ENCODE measurements around the gene SURF1.

SURF1 gene

DNA sequence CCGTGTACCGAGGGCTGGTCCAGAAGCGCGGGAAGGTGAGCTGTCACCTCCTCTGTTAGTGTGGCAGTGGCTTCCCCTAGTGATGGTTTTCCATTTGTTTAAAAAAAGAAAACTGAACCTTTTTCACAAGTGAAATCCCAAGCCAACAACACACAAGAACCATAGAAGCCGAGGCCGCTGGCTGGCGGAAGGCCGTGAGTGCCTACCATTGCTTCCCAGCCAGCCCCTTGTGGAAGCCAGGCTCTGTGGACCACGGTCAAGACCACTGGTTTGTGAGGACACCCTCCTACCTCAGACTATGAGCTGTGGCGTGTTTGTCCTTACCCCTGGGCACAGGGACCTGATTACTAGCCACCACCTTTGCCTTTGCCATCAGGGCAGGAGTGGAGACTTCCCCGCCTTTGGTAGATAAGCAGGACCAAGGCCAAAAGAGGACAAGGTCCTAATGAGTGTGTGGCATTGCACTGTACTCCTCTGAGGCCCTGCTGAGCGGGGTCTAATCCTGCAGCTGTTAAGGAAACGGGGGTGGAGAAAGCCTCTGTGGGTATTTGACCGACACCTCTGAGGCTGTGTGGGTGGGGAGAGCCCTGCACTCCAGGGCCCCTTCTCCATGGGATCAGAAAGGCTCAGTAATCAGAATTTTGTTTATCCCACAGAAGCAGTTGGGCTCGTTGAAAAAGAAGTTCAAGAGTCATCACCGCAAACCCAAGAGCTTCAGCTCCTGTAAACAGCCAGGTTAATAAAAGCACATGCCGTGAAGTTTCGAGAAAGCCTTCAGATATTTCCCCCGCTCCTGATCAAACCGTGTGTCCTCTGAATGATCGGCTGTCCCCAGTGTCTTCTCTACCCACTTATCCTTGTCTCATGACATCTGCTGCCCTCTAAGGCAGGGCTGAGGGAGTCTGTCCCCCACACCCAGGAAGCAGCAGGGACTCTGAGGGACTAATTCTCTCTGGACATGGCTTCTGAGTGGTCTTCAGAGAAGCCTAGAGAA is 4.4 kb upstream of the SURF1 start:
- DNase-seq = no peak

DNA sequence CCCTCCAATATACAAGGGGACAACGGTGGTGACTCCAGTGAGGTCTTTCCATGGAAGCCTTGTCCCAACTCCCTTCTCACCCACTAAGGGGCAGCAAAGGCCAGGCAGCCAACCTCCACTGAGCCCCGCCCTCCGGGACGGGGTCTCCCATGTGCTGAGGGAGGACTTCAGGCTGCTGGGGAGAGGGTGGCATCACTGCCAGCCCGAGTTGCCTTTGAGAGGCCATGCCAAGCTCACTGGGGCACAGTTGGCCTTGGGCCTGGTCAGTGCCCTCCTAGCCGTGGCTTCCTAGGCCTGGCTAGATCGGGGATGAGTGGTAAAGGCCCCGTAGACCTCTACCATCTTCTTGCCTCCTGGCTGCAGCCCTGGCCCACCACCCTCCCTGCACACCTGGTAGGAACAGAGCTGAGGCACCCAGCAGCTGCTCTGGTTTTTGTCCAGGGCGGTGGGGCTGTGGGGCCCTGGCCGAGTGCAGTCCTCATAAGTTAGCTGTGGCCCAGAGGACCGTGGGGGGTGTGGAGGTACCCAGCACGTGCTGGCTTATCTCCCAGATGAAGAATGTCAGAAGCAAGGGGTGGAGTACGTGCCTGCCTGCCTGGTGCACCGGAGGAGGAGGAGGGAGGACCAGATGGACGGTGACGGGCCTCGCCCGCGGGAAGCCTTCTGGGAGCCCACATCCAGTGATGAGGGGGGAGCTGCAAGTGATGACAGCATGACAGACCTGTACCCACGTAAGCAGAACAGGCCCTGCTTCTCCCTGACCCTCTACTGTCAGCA is 3.3 kb upstream of the SURF1 start:
- no peak for DNase-seq

DNA sequence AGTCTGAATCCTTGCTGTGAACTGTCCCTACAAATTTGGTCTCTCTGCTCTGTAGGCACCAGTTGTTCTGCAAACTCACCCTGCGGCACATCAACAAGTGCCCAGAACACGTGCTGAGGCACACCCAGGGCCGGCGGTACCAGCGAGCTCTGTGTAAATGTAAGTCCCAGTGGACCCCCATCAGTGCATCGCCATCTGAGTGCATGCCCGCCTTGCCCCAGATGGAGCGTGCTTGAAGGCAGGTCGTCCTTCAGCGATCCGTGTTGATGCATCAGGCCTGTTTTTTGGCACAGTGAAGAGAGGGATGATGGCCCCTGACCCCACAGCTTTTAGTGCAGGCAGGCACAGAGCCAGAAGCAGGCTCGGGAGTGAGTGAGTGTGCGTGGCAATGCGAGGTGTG is 1.4 kb upstream of the SURF1 start:
- no peak for DNase-seq

DNA sequence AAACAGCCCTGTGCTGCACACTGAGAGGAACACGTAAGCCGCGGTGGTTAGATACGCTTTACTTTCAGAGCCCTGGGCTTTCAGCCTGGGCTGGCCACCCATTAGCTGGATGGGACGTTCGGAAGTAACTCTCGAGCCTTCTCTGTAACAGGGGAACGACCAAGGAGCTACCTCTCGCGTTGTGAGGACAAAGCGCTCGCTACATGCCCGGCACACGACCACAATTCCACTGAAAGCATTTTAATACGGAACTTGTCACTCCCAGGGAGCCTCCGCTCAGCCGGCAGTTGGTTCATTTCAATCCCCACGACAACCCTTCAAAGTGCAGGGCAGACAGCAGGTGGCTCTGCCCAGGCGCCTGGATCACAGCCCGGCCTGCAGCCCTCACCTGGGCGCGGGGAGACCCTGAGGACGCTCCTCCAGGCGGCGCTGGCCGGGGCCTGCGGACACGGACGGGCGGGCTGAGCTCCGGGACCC is 368 bp downstream of the SURF1 start:
- DNase-seq = no peak

DNA sequence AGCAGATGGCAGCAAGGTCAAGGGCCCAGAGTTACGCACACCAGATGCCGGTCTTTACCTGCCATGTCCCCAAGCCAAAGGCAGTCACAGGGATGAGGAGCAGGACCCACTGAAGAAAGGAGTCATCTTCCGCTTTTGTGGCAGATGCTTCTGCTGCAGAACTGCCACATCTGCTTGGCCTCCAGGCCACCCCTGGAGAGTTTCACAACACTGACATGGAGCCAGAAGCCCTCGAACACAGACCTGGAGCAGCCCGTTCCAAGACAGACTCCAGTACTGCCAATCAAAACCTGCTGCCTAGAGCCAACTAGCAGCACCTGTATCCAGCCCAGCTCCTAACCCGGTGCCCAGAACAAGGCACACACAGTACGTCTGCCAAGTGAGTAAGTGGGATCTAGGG is 1.5 kb downstream of the SURF1 start:
- no peak for DNase-seq

DNA sequence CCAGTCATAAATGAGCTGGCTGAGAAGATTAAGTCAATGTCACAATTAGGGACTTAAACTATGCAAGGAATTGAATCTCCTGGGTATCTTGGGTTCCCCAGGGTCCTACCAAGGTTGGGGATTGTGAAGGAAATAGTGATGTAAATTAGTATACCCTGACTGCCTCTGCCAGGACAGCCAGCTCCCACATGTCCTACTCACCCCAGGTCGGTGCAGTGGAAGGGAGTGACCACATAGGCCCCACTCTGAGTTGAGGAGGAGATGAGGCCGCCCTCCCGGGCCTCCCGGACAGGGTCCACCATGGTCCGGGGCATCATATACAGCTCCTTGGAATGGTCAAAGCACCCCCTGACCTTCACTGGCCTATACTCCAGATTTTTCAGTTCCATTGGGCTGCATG is 2.7 kb downstream of the SURF1 start:
- DNase-seq = no peak

DNA sequence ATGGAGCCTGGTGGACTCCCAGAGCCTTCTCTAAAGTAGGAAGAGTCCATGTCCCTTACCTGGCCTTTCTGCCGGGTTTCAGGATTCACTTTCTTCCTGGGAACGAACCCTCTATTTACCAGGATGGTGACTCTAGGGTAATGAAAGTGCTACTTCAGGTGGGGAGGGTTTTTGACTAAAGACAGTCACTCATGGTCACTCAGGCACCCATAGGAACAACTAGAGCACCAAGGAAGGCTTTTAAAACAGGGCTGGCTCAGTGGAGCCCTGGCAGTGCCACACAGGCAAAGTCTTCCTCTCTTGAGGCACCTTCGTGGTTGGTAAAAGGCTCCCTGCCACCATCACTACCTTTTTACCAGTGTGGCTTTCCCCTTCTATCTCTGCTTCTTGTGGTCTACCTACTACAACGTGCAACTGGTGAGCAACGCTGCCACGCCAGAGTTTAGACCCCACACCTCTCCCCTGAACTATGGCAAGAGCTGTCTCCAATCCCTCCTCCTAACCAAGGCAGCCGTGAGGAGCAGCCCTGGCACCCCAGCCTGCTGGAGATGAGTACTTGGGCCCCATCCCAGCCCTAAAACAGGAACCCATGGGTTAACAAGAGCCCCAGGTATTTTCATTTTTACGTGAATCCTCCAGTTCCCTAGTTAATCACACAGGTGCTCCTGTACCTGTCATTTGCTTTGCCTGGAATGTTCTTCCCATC is 3.5 kb downstream of the SURF1 start:
- DNase-seq = no peak

DNA sequence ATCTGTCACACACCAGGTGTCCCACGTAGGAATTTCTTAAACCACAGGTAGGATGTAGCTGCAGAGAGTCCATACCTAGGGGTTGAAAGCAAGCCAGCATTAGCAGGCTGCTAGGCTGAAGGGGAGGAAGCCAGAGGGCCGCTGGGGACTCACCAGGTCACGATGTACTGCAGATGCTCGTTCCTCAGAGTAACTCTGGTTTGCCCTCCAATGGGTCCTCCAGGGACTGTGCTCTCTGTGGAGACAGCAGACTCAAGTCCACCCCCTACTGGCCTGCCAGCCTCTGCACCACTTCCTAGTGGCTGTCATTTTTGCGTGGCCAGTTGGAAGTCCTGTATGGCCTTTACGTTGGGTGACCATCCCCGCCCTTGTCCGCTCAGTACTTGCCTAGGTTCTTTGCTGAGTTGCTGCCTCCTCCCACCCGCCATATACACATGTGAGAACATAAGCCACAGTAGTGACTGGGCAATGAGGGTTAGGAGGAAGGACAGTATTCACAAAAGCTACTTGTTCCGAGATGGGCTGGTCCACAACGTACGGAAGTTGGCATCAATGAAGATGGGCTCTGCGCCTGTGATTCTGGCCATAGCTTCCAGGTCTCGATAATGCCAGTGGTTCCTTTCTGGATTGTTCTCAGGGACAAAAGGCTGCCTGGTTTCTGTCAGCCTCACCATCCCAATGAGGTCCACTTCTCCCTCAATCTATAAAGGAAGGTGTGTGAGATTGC is 4.2 kb downstream of the SURF1 start:
- no peak for DNase-seq

DNA sequence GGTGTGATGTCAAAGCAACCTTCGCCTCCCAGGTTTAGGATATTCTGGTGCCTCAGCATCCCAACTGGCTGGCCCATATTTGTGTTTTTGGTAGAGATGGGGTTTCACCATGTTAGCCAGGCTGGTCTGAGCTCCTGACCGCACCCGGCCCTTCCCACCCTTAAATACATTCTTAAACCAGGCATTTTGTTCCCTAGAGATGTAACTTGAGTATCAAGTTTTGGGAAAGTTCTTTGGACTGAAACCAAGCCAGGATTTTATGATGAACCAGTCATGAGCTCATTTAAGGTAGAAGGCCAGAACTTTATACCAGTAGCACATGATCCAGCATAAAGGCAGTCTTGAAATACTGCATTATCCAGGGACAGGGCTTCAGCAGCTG is 4.8 kb downstream of the SURF1 start:
- no peak for DNase-seq

DNA sequence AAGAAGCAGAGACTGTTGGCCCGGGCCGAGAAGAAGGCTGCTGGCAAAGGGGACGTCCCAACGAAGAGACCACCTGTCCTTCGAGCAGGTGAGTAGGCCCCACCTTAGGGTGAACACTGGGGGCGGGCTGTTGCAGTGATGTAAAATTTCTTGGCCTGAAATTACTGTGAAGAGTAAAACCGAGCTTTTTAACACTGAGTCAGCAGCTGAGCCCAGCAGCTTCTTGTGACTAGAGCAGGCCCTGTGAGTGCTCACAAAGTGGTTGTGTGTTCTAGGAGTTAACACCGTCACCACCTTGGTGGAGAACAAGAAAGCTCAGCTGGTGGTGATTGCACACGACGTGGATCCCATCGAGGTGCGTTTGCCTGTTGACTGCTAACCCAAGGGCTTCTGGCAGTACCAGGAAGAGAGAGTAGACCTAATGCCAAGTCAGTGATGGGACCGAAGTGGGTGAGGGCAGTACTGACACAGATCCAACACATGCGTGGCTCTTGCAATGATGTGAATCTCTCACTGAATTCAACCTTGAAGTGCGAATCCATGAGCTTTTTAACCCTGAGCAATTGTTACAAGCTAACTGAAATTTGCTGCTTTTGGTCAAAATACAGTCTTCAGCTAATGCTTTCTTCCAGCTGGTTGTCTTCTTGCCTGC is 6.2 kb downstream of the SURF1 start:
- no peak for DNase-seq

DNA sequence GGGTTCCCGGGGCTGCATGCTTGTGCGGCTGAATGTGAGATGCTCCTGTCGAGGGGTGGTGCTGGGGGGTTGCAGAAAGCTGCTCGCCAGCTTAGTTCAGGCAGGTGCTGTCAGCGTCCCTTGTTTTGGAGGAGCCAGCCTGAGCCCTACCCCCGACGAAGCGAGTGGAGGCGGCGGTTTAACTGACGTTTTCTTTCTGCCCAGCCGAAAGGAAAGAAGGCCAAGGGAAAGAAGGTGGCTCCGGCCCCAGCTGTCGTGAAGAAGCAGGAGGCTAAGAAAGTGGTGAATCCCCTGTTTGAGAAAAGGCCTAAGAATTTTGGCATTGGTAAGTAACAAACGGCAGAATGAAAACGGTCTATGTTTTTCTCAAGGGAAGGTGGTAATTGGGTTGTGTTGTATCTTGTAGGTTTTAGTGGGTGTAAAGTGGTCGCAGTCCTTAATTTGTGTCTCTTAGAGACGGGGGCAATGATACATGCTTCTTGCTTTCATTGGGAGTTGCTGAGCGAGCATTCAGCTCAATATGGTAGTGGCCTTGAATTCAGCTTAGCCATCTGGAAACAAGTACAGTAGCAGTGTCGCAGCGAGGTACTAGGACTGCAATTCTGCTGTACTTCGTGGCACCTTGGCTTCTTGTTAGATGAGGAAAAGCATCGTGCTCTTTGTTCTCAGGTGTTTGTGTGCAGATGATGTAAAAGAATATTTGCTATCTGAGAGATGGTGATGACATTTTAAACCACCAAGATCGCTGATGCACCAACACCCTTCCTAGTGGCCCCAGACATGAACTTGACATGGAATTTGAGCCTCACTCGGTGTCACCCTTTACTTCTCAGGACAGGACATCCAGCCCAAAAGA is 7.3 kb downstream of the SURF1 start:
- DNase-seq = no peak

DNA sequence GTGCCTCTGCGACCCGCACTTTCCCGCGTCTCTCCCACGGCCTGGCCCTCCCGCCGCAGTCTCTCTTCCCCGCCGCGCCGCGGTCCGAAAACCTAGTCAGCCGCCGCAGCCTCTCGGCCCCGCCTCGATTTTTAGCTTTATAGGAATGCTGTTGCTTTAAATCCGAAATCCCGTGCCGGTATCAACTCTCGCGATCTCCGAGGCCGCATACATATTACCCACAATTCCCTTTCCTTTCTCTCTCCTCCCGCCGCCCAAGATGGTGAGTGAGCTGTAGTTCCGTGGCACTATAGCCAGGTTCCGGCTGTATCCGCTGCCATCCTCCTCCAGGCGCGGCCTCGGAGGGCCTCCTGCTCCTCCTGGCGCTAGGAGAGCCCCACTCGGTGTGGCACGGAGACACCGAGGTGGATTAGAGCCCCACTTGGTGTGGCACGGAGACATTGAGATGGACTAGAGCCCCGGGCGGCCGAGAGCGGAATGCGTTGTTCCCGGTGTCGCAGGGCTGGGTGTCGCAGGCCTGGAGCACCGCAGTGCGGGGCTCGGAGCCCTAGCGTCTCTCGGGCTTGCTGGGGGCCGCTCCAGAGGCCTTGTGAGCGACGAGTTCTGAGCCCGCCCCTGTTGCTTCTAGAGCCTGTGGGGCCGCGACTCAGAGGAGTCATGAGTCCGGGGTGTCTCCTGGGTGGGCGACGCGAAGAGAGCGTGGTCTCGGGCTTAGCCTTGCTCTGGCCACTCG is 8.1 kb downstream of the SURF1 start, which contains the start of the genes MED22 and RPL7A:
Gene MED22, minus strand, starts transcription at position 147 of the 733 bp plus-strand sequence. CDS start 1,469 bp downstream, outside the sequence.
Gene RPL7A, plus strand, starts transcription at position 234 of the 733 bp plus-strand sequence. Its CDS starts 26 bp downstream, at position 260.
- DNase-seq = peak; percentile 94

DNA sequence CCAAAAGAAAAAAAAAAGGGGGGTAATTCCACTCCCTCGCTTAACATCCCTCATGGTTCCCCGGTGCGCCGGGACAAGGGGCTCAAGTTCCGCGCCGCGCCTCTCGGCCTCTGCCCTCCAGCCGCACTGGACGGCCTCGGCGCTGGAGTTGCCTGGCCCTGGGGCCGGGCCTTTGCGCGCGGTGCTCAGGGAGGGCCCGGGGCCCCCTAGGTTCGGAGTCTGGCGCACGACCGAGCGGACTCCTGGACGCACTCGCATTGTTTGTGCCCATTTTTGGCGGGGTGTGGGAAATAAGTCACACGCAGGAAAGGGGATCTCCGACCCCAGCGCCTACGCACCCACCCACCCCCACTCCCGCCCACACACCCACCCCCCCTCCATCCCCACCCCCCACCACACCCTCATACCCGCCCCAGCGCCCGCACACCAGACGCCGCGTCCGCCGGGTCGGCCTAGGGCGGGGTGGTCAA is 8.7 kb downstream of the SURF1 start:
- DNase-seq = no peak

DNA sequence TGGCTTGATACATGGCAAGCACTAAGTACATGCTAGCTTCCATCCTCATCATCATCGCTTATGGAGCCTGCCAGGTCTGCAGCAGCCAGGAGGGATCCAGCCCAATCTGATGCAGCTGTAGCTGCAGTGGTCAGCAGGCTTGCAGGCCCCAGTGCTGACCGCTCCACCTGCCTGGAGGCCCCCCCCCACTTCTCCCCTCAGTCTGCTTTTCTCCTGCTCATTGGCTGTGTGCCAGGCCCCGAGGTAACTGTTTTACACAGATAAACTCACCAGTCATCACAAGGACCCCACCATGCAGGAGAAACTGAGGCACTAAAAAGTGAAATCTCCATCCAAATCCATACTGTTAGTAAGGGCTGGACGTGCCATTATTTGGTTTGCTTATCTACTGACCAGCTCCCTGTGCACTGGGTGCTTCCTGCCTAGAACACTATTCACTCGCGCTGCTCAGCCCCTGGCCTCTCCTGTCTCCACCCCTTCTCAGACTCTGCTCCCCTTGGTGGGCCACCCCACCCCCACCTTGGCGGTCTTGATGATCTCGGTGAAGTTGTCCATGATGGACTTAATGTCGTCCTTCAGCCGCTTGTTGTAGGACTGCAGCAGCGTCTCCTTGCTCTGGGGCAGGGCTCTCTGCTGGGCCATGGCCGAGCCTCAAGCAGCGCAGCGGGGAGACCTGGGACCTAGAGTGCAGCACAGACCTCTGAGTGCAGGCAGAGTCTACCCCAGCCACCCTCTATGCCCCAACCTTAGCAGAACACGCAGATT is 10.1 kb downstream of the SURF1 start:
- no peak for DNase-seq

DNA sequence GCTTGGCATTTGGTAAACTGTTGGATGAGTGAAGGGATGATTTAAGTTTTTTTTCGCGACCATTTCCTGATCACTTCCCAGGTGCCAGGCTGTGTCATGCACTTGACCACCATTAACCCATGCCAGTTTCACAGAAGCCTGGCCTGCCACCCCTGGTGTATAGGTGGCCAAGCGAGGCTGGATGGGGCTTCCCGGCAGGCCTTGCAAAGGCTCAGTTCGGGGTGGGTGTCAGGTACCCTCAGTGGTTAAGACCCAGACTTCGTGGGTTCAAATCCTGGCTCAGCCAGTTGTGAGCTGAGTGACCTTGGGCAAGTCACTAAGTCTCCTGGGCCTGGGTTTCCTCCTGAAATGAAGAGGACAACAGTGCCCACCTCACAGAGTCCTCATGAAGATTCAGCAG is 10.7 kb downstream of the SURF1 start:
- DNase-seq = no peak

DNA sequence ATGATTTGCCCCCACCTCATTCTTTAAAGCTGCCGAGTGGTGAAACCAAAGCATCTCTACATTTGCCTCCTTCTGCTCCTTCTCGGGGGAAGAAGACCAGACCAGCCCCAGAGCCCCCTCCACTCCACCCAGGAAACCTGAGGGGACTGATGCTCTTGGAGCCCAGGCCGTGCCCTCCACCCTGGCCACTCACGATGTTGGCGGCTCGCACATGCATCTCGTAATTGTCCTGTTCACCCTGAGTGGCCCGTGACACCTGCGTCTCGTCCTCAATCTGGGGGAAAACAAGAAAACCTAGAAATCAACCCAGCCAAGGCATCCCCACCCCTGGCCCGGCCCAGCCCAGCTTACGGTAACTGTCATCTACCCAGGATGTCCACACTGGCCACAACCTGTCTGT is 11.3 kb downstream of the SURF1 start:
- no peak for DNase-seq

DNA sequence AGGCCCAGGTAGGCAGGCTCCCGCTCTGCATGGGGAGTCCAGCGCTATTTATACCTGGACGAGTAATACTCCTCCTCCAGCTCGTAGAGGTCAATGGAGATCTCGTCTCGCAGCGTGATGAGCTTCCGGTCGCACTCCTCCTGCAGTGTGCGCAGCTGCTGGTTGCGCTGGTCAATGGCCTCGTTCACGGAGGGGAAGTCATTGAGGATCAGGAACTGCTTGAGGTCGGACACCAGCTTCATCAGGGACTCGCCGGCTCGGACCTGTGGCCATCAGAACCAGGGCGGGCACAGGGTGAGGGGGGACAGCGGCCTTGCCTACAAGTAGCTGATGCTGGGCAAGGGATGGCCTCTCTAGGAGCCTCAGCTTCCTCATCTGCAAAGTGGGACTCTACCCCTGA is 12.2 kb downstream of the SURF1 start:
- DNase-seq = no peak

DNA sequence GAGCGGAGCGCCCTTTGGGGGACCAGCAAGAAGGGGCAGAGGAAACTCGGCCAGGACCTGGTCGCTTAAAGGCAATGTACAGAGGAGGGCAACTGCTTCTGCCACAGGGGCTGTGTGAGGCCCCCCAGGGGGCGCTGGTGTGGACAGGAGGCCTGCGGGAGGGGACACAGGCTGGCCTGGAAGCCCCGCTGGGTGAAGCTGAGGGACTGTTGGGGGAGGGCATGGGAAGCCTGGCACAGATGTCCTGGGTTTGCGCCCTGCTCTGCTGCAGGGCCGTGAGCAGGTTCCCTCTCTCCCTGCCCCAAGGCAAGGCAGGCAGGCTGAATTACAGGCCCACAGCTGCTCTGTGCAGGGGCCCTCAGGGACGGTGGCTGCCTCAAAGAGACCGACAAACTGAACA is 13.7 kb downstream of the SURF1 start:
- DNase-seq = no peak

DNA sequence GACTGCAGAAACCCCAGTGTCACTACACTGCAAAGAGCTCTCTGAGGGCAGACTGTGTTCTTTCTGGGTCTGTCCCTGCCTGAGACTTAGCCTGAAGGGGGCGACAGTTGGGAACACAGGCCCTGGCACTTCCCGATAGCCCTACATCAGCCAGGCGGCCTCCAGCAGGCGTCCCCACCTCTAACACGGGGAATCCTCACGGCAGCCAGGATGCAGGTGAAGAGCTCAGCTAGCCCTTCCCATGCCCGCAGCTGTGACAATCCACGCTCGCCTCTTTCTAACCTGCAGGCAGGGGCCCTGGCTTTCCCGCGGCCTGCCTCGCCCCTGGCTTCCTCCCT is 14.2 kb downstream of the SURF1 start:
- no peak for DNase-seq
